GM20431 (cell line): Measurements from ENCODE around the gene KCNB1.

ENCODE experiments used
- in situ Hi-C: fragments of 300-500 bp; cut with MseI, MboI; formaldehyde crosslinking; loops from one replicate; pipeline ENCODE4 v1.15.0; 2020; ENCODE audit warnings: low sequenced_read_pairs; ENCODE audit not compliant: unreplicated experiment

Gene KCNB1

GRCh38 chr20:49482621-49483017, at the start of gene KCNB1:
Gene KCNB1, minus strand, starts transcription at chr20:49482668. Its CDS starts 188 bp downstream, at chr20:49482480.
- in situ Hi-C loops, result no loop called here

DNA sequence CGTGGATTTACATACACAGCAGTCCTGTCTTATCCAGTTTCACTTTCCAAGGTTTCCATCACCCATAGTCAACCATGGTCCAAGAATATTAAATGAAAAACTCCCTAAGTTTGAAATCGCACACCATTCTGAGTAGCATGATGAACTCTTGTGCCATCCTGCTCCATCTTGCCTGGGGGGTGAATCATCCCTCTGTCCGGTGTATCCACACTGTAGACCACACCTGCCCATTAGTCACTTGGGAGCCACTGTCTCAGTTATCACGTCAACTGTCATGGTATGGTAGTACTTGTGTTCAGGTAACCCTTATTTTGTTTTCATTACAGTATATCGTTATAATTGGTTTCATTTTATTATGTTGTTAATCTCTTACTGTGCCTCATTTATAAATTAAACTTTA, 47.0 kb upstream of the KCNB1 start:
- in situ Hi-C loops, result no loop called here

DNA sequence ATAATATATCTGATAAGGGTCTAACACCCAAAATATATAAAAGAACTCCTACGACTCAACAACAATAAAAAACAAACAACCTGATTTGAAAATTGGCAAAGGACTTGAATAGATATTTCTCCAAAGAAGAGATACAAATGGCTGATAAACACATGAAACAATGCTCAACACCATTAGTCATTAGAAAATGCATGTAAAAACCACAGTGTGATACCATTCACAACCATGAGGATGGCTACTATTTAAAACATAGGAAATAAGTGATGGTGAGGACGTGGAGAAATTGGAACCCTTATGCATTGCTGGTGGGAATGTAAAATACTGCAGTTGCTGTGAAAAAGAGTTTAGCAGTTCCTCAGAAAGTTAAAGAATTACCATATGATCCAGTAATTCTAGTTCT, 44.1 kb upstream of the KCNB1 start:
- in situ Hi-C loops, result no loop called here

GRCh38 chr20:49526056-49526455, 43.6 kb upstream of the KCNB1 start:
- in situ Hi-C loops, result no loop called here

- in situ Hi-C loops, result loop anchor here (25.0 kb wide), 1 partner anchor 187 kb away; no protein-coding TSS in a partner anchor
Measured at GRCh38 chr20:49523767-49524360, 41.4 kb upstream of the KCNB1 start.

GRCh38 chr20:49521356-49521755, 38.9 kb upstream of the KCNB1 start:
- in situ Hi-C loops, result loop anchor here (25.0 kb wide), 1 partner anchor 184 kb away; no protein-coding TSS in a partner anchor

DNA sequence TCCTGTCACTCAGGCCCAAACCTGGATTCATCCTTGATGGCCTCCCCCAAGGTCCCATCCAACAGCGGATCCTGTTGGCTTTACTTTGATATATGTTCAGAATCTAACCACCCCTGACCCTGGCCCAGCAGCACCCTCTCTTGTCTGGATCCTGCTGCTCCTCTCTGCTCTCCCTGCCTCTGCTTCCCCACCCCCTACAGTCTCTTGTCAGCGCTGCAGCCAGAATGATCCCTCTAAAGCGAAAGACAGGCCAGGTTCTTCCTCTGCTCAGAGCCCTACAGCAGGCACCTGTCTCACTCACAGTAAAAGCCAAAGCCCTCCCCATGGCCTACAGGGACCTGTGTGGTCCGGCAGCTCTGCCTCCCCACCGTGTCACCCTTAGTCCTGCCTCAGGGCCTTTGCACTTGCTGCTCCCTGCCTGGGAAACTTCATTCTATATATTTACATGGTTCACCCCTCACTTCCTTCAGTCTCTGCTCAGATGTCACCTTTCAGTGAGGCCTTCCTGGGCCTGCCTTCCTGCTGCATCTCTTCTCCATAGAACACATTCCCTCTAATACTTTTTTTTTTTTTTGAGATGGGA, 37.4 kb upstream of the KCNB1 start:
- in situ Hi-C loops, result loop anchor here (25.0 kb wide), 1 partner anchor 183 kb away; no protein-coding TSS in a partner anchor

DNA sequence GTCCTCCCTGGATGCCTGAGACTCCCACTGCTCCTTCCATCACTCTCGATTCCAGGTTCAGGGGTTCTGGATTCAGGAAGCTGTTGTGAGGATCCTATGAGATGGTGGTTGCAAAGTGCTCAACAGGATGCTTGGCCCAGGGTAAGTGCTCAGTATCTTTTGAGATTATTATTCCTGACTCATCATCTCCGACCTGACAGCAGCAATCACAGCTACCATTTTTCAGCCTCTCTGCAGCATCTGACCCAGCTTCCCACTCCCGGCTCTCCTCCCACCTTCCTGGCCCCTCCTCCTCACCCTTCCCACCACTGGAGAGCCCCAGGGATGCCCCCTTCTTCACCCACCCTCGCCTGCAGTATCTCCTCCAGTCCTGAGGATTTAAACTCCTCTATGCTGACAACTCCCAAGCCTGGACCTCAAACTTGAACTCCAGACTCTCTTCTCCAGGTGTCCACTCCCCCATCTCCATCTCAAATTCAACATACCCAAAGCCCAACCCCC, 36.8 kb upstream of the KCNB1 start:
- in situ Hi-C loops, result loop anchor here (25.0 kb wide), 1 partner anchor 182 kb away; no protein-coding TSS in a partner anchor

GRCh38 chr20:49518576-49518975, 36.1 kb upstream of the KCNB1 start:
- in situ Hi-C loops, result loop anchor here (25.0 kb wide), 1 partner anchor 181 kb away; no protein-coding TSS in a partner anchor

- in situ Hi-C loops, result loop anchor here (25.0 kb wide), 1 partner anchor 180 kb away; no protein-coding TSS in a partner anchor
Measured at GRCh38 chr20:49517805-49518100, 35.3 kb upstream of the KCNB1 start.

GRCh38 chr20:49516916-49517804, 34.7 kb upstream of the KCNB1 start:
- in situ Hi-C loops, result loop anchor here (25.0 kb wide), 1 partner anchor 180 kb away; no protein-coding TSS in a partner anchor

GRCh38 chr20:49515586-49515985, 33.1 kb upstream of the KCNB1 start:
- in situ Hi-C loops, result loop anchor here (25.0 kb wide), 1 partner anchor 178 kb away; no protein-coding TSS in a partner anchor

DNA sequence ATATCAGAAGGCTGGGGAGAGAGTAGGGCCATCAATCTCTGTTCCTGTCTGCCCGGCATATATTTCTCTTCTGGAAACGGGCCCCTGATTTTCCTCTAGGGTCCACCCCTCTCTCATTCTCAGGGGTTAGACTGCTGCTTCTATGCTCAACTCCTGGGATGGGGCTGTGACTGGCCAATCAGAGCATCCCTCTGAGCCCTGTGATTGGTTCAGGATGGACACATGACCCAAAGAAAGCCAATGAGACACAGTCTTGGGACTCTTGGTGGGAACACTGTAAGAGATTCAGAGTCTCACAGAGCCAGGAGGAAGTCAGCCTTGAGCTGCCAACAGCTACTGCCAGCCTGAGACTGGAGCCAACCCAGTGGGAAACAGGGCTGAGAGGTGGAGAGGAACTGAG, 31.0 kb upstream of the KCNB1 start:
- in situ Hi-C loops, result loop anchor here (25.0 kb wide), 1 partner anchor 176 kb away; no protein-coding TSS in a partner anchor

- in situ Hi-C loops, result loop anchor here (25.0 kb wide), 1 partner anchor 176 kb away; no protein-coding TSS in a partner anchor
Measured at GRCh38 chr20:49513009-49513408, 30.5 kb upstream of the KCNB1 start.

DNA sequence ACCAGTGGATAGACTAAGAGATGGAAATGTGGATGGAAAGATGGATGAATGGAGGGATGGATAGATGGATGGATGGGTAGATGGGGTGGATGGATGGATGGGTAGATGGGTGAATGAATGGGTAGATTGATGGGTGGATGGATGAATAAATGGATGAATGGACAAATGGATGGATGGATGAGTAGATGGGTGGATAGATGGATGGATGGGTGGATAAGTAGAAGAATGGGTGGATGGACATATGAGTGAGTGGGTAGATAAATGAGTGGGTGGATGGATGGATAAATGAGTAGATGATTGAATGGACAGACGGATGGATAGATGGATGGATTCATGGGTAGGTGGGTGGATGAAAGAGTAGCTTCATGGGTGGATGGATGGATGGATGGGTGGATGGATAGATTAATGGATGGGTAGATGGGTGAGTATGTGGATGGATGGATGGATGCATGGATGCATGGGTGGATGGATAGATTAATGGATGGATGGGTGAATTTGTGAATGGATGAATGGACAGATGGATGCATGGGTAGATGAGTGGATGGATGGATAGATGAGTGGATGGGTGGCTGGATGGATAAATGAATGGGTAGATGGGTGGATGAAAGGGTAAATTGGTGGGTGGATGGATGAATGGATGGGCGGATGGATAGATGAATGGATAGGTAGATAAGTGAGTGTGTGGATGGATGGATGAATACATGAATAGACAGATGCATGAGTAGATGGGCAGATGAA, 29.5 kb upstream of the KCNB1 start:
- in situ Hi-C loops, result loop anchor here (25.0 kb wide), 1 partner anchor 175 kb away; no protein-coding TSS in a partner anchor

GRCh38 chr20:49510562-49511122, 28.2 kb upstream of the KCNB1 start:
- in situ Hi-C loops, result loop anchor here (25.0 kb wide), 1 partner anchor 173 kb away; no protein-coding TSS in a partner anchor

- in situ Hi-C loops, result loop anchor here (25.0 kb wide), 1 partner anchor 171 kb away; no protein-coding TSS in a partner anchor
Measured at GRCh38 chr20:49508435-49509199, 26.1 kb upstream of the KCNB1 start.

- in situ Hi-C loops, result loop anchor here (25.0 kb wide), 1 partner anchor 171 kb away; no protein-coding TSS in a partner anchor
Measured at GRCh38 chr20:49507741-49508434, 25.4 kb upstream of the KCNB1 start.
